Neural progenitor cell (in vitro differentiated cells): Measurements from ENCODE around the gene CFDP1.

Experiments
- EZH2 ChIP-seq: fragments of 200-600 bp; sonication (generic); IDR thresholded peaks from 2 replicates; pipeline ENCODE4 v1.6.1; 2017; ENCODE audit warnings: antibody characterized with exemption, mild to moderate bottlenecking, moderate library complexity
- EZH2phosphoT487 ChIP-seq: fragments of 200-600 bp; sonication (generic); IDR thresholded peaks from 2 replicates; pipeline ENCODE4 v1.6.1; 2017; ENCODE audit warnings: antibody characterized with exemption
- TF ChIP-seq, protein P1 (sequence below): fragments of 200-600 bp; sonication (generic); IDR thresholded peaks from 2 replicates; pipeline ENCODE4 v1.5.1; 2017; ENCODE audit warnings: antibody characterized with exemption, mild to moderate bottlenecking

DNA sequence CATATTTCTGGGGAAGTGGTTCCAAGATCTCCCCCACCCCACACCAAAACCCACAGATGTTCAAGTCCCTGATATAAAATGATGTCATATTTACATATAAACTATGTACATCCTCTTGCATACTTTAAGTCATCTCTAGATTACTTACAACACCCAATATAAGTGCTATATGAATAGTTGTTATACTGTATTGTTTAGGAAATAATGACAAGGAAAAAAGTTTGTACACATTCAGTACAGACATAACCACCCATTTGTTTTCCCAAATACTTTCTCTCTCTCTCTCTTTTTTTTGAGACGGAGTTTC is 11.5 kb downstream of the CFDP1 start:
- TF ChIP-seq EZH2 (no peak), EZH2phosphoT487 (no peak)
- TF ChIP-seq, protein P1, sequence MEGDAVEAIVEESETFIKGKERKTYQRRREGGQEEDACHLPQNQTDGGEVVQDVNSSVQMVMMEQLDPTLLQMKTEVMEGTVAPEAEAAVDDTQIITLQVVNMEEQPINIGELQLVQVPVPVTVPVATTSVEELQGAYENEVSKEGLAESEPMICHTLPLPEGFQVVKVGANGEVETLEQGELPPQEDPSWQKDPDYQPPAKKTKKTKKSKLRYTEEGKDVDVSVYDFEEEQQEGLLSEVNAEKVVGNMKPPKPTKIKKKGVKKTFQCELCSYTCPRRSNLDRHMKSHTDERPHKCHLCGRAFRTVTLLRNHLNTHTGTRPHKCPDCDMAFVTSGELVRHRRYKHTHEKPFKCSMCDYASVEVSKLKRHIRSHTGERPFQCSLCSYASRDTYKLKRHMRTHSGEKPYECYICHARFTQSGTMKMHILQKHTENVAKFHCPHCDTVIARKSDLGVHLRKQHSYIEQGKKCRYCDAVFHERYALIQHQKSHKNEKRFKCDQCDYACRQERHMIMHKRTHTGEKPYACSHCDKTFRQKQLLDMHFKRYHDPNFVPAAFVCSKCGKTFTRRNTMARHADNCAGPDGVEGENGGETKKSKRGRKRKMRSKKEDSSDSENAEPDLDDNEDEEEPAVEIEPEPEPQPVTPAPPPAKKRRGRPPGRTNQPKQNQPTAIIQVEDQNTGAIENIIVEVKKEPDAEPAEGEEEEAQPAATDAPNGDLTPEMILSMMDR = no peak
